Prostate gland (tissue), 2 donors: ENCODE data around the gene ACD.

Source experiments
- CTCF ChIP-seq, 4 experiments: fragments of 200-600 bp in 2 of 4; fragments of 450-650 bp in 2 of 4; sonication (generic) in 2 of 4; IDR thresholded peaks; 1 replicate in 3 of 4; 2 replicates in 1 of 4; pipeline ENCODE4 v1.5.1; 2016 to 2019; ENCODE audit warnings: antibody characterized with exemption in 4 of 4, mild to moderate bottlenecking in 2 of 4, moderate library complexity in 2 of 4
- POLR2AphosphoS5 ChIP-seq: sonication (generic); formaldehyde crosslinking; IDR thresholded peaks from one replicate; pipeline ENCODE4 v1.6.1; 2017; ENCODE audit warnings: antibody characterized with exemption

DNA sequence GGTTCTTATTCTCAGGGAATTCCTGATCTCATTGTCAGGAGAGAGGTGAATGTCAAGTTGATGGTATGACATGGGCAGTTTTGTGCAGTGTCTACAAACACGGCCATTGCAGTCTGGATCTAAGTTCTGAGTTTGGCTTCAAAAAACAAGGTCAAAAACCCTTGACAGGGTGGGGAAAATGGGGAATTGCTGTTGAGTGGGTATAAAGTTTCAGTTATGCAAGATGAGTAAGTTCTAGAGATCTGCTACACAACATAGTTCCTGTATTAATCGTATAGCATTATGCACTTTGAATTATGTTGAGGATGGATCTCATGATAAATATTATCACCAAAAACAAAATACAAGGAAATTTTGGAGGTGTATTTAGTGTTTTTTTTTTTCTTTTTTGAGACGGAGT is 51.7 kb downstream of the ACD start:
- TF ChIP-seq CTCF (IDR thresholded peaks at IDR 0.05) (no peak), POLR2AphosphoS5 (no peak)
